HepG2 (cell line): ENCODE measurements around the gene HERC6. TPM values are rescaled to one million over a fixed set of nuclear protein-coding genes. Genes with fewer than 3 reads are reported as not detected.
A peak's percentile ranks its signal among the peaks of the same experiment; 100 is the strongest.

Experiments used
- BORCS8-MEF2B ChIP-seq: sonication (generic); formaldehyde crosslinking; IDR thresholded peaks from 2 replicates; pipeline ENCODE4 v1.8.0; 2022; ENCODE audit warnings: mild to moderate bottlenecking, missing genetic modification reagents
- CBX2 ChIP-seq, 2 experiments: fragments of 200-600 bp in 1 of 2; sonication (generic); formaldehyde crosslinking in 1 of 2; IDR thresholded peaks; 2 replicates each; pipeline versions ENCODE4 v1.7.0 to v1.8.1; 2018 to 2022; ENCODE audit warnings: low read depth in 2 of 2, low read length in 1 of 2, mild to moderate bottlenecking in 1 of 2, missing genetic modification reagents in 1 of 2
- CTCF ChIP-seq: sonication (generic); formaldehyde crosslinking; IDR thresholded peaks from 2 replicates; pipeline ENCODE4 v1.5.0; 2020; ENCODE audit warnings: mild to moderate bottlenecking, missing genetic modification reagents, moderate library complexity
- EED ChIP-seq: sonication (generic); formaldehyde crosslinking; IDR thresholded peaks from 2 replicates; pipeline ENCODE4 v1.5.0; 2020; ENCODE audit warnings: mild to moderate bottlenecking, missing genetic modification reagents
- GATAD1 ChIP-seq: IDR thresholded peaks from 2 replicates; pipeline ENCODE4 v1.6.1; 2016; ENCODE audit warnings: missing genetic modification reagents, missing compliant biosample characterization
- HNF4A ChIP-seq: sonication (generic); formaldehyde crosslinking; IDR thresholded peaks from 2 replicates; pipeline ENCODE4 v1.4.0; 2020; ENCODE audit warnings: missing genetic modification reagents
- HNRNPLL ChIP-seq: fragments of 200-400 bp; formaldehyde crosslinking; IDR thresholded peaks from 2 replicates; pipeline ENCODE4 v1.6.1; 2017; ENCODE audit warnings: mild to moderate bottlenecking, low read depth, low read length; ENCODE audit not compliant: poor library complexity, severe bottlenecking
- NR2C2 ChIP-seq: sonication (generic); formaldehyde crosslinking; IDR thresholded peaks from 2 replicates; pipeline ENCODE4 v1.4.0; 2020; ENCODE audit warnings: missing genetic modification reagents, mild to moderate bottlenecking, moderate library complexity, borderline replicate concordance
- NR2F1 ChIP-seq, 2 experiments: fragments of 450-650 bp in 1 of 2; formaldehyde crosslinking in 1 of 2; IDR thresholded peaks; 2 replicates each; pipeline versions ENCODE4 v1.5.0 to v1.6.1; 2016 to 2020; ENCODE audit warnings: mild to moderate bottlenecking in 1 of 2, missing compliant biosample characterization in 1 of 2, missing genetic modification reagents in 1 of 2, moderate library complexity in 1 of 2
- RFX3 ChIP-seq: IDR thresholded peaks from 2 replicates; pipeline ENCODE4 v1.6.1; 2016; ENCODE audit warnings: missing biosample characterization, missing genetic modification reagents
- SMYD3 ChIP-seq: sonication (generic); formaldehyde crosslinking; IDR thresholded peaks from 2 replicates; pipeline ENCODE4 v1.8.1; 2023; ENCODE audit warnings: mild to moderate bottlenecking, missing genetic modification reagents
- TBX3 ChIP-seq: fragments of 450-650 bp; IDR thresholded peaks from 2 replicates; pipeline ENCODE4 v1.6.1; 2017; ENCODE audit warnings: antibody characterized with exemption, mild to moderate bottlenecking, inconsistent platforms, borderline replicate concordance
- YEATS4 ChIP-seq: sonication (generic); formaldehyde crosslinking; IDR thresholded peaks from 2 replicates; pipeline ENCODE4 v1.4.0; 2020; ENCODE audit warnings: missing genetic modification reagents, borderline replicate concordance
- ZNF224 ChIP-seq: sonication (generic); formaldehyde crosslinking; IDR thresholded peaks from 2 replicates; pipeline ENCODE4 v1.5.0; 2020; ENCODE audit warnings: mild to moderate bottlenecking, missing genetic modification reagents
- ZNF484 ChIP-seq: sonication (generic); formaldehyde crosslinking; IDR thresholded peaks from 2 replicates; pipeline ENCODE4 v1.5.1; 2020; ENCODE audit warnings: mild to moderate bottlenecking, low read depth, missing genetic modification reagents, borderline replicate concordance
- ZNF513 ChIP-seq: sonication (generic); formaldehyde crosslinking; conservative IDR thresholded peaks from 2 replicates; pipeline ENCODE4 v1.5.0; 2020; ENCODE audit warnings: missing genetic modification reagents
- ZNF589 ChIP-seq: sonication (generic); formaldehyde crosslinking; conservative IDR thresholded peaks from 2 replicates; pipeline ENCODE4 v1.8.0; 2022; ENCODE audit warnings: mild to moderate bottlenecking, moderate library complexity, missing genetic modification reagents
- ZNF710 ChIP-seq: sonication (generic); formaldehyde crosslinking; IDR thresholded peaks from 2 replicates; pipeline ENCODE4 v1.5.0; 2020; ENCODE audit warnings: mild to moderate bottlenecking, missing genetic modification reagents, borderline replicate concordance
- ZNF883 ChIP-seq: sonication (generic); formaldehyde crosslinking; IDR thresholded peaks from 2 replicates; pipeline ENCODE4 v1.5.1; 2020; ENCODE audit warnings: mild to moderate bottlenecking, missing genetic modification reagents; ENCODE audit errors: not compliant biosample characterization
- polyA plus RNA-seq, 8 experiments: library from polyadenylated mRNA; depleted of rRNA in 3 of 8; stranded (reverse) in 7 of 8; unstranded in 1 of 8; fragments of >200 nt; fragmentation: Illumina TruSeq in 4 of 8; extraction: Trizol in 4 of 8; gene quantifications; 2 replicates each; pipeline versions ENCODE4 v1.2.1 to v1.2.3, GENCODE V29; 2011 to 2016; ENCODE audit warnings: low read depth in 4 of 8, missing spikeins in 1 of 8, mixed read lengths in 1 of 8; ENCODE audit not compliant: insufficient read depth in 1 of 8
- total RNA-seq, 5 experiments: library from RNA; depleted of rRNA; stranded (reverse); fragments of >200 nt; fragmentation: Illumina TruSeq; extraction: Trizol; gene quantifications; 2 replicates each; pipeline ENCODE4 v1.2.3, GENCODE V29; 2016; ENCODE audit warnings: low read depth in 1 of 5

The HERC6 gene
- total and polyA plus RNA-seq, 2 of the 13 experiments (the other 11 are each of a cell fraction or from before 2014, with no cell fraction given), result 0.50 to 2.0 TPM

- TF ChIP-seq ZNF883 (CRISPR knock-in tag) (no peak), HNF4A (CRISPR knock-in tag) (peak; percentile 63), NR2C2 (CRISPR knock-in tag) (peak; percentile 60; the same call in 1 of the 2 replicates), HNRNPLL (peak; percentile 36), ZNF484 (CRISPR knock-in tag) (no peak), ZNF589 (CRISPR knock-in tag) (no peak), CBX2 (IDR thresholded peaks at IDR 0.05; ENCODE audit: low read depth, low read length) (no peak), CBX2 (CRISPR knock-in tag; IDR thresholded peaks at IDR 0.05; ENCODE audit: low read depth) (peak; percentile 61), GATAD1 (peak; percentile 21; the same call in 1 of the 2 replicates), RFX3 (no peak), ZNF710 (CRISPR knock-in tag) (0 out of 2 replicates have a peak, but pooled peaks have one; percentile 58), NR2F1 (CRISPR knock-in tag; IDR thresholded peaks at IDR 0.05) (peak in 1 of 2 experiments; percentile 31; a peak in 1 of 4 replicates), CTCF (CRISPR knock-in tag) (peak; percentile 88), EED (CRISPR knock-in tag) (0 out of 2 replicates have a peak, but pooled peaks have one; percentile 69), ZNF224 (CRISPR knock-in tag) (0 out of 2 replicates have a peak, but pooled peaks have one; percentile 27), SMYD3 (CRISPR knock-in tag) (no peak), TBX3 (0 out of 2 replicates have a peak, but pooled peaks have one; percentile 12), YEATS4 (peak; percentile 44; the same call in 1 of the 2 replicates), ZNF513 (CRISPR knock-in tag) (no peak), BORCS8-MEF2B (CRISPR knock-in tag) (peak; percentile 38; the same call in 1 of the 2 replicates)
Measured at GRCh38 chr4:88456670-88457306, 78.1 kb downstream of the HERC6 start, which contains the start of gene HERC5 (continued).
